Measurements from ENCODE around the gene LMBR1. TPM values are rescaled to one million over a fixed set of nuclear protein-coding genes. Genes with fewer than 3 reads are reported as not detected.

Gene LMBR1
- total RNA-seq, 1 donor from 2014 or later: 73.7 TPM

DNA sequence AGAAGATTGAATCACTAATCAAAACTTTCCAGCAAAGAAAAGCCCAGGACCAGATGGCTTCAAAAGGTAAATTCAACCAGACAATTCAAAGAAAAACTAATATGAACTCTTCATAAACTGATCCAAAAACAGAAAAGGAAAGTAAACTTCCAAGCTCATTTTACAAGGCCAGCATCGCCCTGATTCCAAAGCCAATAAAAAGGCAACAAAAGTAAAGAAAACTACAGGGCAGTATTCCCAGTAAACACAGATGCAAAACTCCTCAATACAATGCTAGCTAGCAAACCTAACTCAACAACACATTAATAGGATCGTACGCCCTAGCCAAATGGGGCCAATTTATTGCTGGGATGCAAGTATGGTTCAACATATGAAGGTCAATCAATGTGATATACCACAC is 199.4 kb downstream of the LMBR1 start:
- Histone ChIP-seq H3K4me3 (ENCODE audit: low read depth, low read length) (no peak overlapping the region), H3K27me3 (ENCODE audit: control insufficient read depth, insufficient read depth, low read length) (no peaks in the 10 kb centered on the region), H3K36me3 (ENCODE audit: control insufficient read depth, insufficient read depth, low read length) (no peaks in the 10 kb centered on the region)
- FAIRE-seq: no peak
- DNase-seq (ENCODE audit: low read depth): no peak
- TF ChIP-seq, protein P1, sequence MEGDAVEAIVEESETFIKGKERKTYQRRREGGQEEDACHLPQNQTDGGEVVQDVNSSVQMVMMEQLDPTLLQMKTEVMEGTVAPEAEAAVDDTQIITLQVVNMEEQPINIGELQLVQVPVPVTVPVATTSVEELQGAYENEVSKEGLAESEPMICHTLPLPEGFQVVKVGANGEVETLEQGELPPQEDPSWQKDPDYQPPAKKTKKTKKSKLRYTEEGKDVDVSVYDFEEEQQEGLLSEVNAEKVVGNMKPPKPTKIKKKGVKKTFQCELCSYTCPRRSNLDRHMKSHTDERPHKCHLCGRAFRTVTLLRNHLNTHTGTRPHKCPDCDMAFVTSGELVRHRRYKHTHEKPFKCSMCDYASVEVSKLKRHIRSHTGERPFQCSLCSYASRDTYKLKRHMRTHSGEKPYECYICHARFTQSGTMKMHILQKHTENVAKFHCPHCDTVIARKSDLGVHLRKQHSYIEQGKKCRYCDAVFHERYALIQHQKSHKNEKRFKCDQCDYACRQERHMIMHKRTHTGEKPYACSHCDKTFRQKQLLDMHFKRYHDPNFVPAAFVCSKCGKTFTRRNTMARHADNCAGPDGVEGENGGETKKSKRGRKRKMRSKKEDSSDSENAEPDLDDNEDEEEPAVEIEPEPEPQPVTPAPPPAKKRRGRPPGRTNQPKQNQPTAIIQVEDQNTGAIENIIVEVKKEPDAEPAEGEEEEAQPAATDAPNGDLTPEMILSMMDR (IDR thresholded peaks at IDR 0.05; ENCODE audit: insufficient read depth, low read length, severe bottlenecking): no peak

DNA sequence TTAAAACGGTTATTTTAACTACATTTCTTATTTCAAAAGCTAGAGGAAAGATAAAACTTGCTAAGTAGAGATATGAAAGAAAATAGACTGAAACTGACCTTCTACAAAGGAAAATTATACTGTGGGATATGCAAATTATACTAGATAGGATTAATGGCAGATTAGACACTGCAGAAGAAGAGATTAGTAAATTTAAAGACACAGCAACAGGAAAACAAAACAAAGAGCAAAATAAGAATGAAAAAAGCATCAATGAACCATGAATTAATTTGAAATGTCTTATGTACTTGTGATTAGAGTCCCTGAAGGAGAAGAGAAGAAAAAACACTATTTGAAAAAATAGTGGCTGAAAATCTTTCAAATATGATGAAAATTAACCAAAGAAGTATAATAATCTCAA is 200.1 kb downstream of the LMBR1 start:
- TF ChIP-seq, protein P1 (IDR thresholded peaks at IDR 0.05; ENCODE audit: insufficient read depth, low read length, severe bottlenecking): no peak
- FAIRE-seq: no peak
- no peak for DNase-seq (ENCODE audit: low read depth)
- Histone ChIP-seq H3K27me3 (ENCODE audit: control insufficient read depth, insufficient read depth, low read length) (no peaks in the 10 kb centered on the region), H3K4me3 (ENCODE audit: low read depth, low read length) (no peak overlapping the region), H3K36me3 (ENCODE audit: control insufficient read depth, insufficient read depth, low read length) (no peaks in the 10 kb centered on the region)

DNA sequence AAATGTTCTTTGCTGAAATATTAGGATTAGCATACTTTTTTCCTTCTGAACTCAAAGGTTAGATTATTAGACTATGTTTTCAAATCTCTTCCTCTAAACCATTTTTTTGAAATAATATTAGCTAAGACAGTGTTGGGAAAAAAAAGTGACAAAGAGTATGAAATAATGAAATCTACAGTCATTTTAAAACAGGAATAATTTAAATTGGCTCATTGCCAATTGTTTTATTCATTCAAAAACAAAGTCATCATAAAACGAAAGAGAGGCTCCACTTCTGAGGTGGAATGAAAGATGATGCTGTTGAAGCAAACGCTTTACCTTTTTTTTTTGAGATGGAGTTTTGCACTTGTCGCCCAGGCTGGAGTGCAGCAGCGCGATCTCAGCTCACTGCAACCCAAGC is 201.2 kb downstream of the LMBR1 start:
- Histone ChIP-seq H3K27me3 (ENCODE audit: control insufficient read depth, insufficient read depth, low read length) (no peaks in the 10 kb centered on the region), H3K4me3 (ENCODE audit: low read depth, low read length) (no peak overlapping the region), H3K36me3 (ENCODE audit: control insufficient read depth, insufficient read depth, low read length) (no peaks in the 10 kb centered on the region)
- TF ChIP-seq, protein P1 (IDR thresholded peaks at IDR 0.05; ENCODE audit: insufficient read depth, low read length, severe bottlenecking): no peak
- no peak for FAIRE-seq
- DNase-seq (ENCODE audit: low read depth): no peak

DNA sequence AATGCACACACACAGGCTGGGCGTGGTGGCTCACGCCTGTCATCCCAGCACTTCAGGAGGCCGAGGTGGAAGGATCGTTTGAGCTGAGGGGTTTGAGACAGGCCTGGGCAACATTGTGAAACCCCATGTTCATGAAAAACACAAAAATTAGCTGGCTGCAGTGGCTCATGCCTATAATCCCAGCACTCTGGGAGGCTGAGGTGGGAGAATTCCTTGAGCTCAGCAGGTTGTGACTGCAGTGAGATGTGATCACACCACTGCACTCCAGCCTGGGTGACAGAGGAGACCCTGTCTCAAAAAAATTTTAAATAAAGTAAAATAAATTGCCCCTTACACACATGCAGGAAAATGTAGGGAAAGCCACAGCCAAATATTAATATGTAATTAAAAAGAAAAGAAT is 208.3 kb downstream of the LMBR1 start:
- no peak for DNase-seq (ENCODE audit: low read depth)
- Histone ChIP-seq H3K27me3 (ENCODE audit: control insufficient read depth, insufficient read depth, low read length) (no peaks in the 10 kb centered on the region), H3K36me3 (ENCODE audit: control insufficient read depth, insufficient read depth, low read length) (peaks cover 2% of the 10 kb centered on the region), H3K4me3 (ENCODE audit: low read depth, low read length) (no peak overlapping the region)
- TF ChIP-seq, protein P1 (IDR thresholded peaks at IDR 0.05; ENCODE audit: insufficient read depth, low read length, severe bottlenecking): no peak
- no peak for FAIRE-seq

DNA sequence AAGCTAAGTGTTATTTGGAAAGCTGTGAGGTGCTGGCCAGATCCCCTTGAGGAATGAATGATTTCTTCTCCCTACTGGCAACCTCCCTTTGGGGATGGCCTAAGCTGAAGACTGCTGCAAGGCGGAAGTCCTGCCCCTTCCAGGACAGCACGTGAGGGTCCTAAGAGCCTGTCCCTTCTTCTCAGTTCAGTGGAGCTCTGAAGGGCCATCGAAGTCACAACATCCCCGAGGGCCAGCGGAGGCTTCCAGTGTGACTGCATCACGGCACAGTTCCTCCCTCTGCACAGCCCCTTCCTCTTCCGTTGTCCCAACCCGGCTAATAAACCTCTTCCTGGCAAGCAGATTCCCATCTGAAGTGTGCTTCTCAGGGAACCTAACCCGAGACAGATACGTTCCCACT is 208.7 kb downstream of the LMBR1 start:
- no peak overlapping the region for H3K4me3 ChIP-seq (ENCODE audit: low read depth, low read length)
- no peaks in the 10 kb centered on the region for H3K27me3 ChIP-seq (ENCODE audit: control insufficient read depth, insufficient read depth, low read length)
- peaks cover 2% of the 10 kb centered on the region for H3K36me3 ChIP-seq (ENCODE audit: control insufficient read depth, insufficient read depth, low read length)
- DNase-seq (ENCODE audit: low read depth): no peak
- FAIRE-seq: no peak
- TF ChIP-seq, protein P1 (IDR thresholded peaks at IDR 0.05; ENCODE audit: insufficient read depth, low read length, severe bottlenecking): no peak

DNA sequence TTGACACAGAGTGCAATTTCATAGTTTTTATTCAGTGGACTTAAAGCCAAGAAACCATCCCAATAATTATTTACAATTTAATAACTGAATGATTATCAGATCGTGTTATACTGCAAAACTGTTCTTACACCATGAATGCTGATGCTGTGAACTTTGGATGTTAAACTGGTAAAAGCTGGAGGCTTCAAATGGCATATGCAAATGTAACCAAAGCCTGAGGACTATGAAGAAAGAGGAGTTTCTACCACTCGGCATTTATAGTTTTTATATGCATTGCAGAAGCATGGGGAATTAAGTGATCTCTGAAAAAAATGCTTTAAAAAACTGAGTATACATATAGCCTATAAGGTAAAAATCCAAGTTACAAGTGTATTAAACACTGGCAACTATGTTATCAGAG is 210.1 kb downstream of the LMBR1 start:
- TF ChIP-seq, protein P1 (IDR thresholded peaks at IDR 0.05; ENCODE audit: insufficient read depth, low read length, severe bottlenecking): no peak
- DNase-seq (ENCODE audit: low read depth) (no peak), FAIRE-seq (no peak)
- Histone ChIP-seq H3K36me3 (ENCODE audit: control insufficient read depth, insufficient read depth, low read length) (peaks cover 3% of the 10 kb centered on the region), H3K4me3 (ENCODE audit: low read depth, low read length) (no peak overlapping the region), H3K27me3 (ENCODE audit: control insufficient read depth, insufficient read depth, low read length) (no peaks in the 10 kb centered on the region)

Data from bronchial epithelial cell (primary cell).